ENCODE measurements around the gene DCTN1.

The DCTN1 gene

GRCh38 chr2:74391580-74392448 is 11.7 kb upstream of the DCTN1 start:
- DNase-seq (peak; percentile 97), ATAC-seq (peak; percentile 81)
- H3K9me3 Mint-ChIP-seq, result no peaks in the 10 kb centered on the region
- H3K36me3 Mint-ChIP-seq (ENCODE audit: low read depth), result no peaks in the 10 kb centered on the region
- no peak overlapping the region for H3K4me3 Mint-ChIP-seq
- H3K27me3 Mint-ChIP-seq, result peaks cover 5% of the 10 kb centered on the region
- peaks cover 6% of the 10 kb centered on the region for H3K4me1 Mint-ChIP-seq
- peak overlapping the region; percentile 99 for H3K27ac Mint-ChIP-seq

DNA sequence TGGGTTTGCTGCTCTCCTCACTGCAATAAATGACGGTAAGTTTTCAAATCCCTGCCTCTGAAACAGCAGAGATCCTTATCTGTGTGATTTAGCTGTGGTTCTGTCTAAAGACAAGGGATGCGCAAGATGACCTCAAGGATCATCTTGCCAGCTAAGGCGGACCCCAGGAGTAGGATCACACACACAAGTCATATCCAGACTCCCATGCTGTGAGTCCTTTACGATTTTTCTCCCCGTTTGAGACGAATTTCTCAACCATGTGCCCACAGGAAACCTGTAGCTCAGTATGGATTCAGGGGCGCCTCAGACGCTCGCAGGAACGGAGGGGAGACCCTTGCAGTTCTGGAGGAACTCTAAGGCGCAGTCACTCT is 11.1 kb upstream of the DCTN1 start:
- H3K4me3 Mint-ChIP-seq, result no peak overlapping the region
- H3K4me1 Mint-ChIP-seq, result peaks cover 6% of the 10 kb centered on the region
- H3K27ac Mint-ChIP-seq, result peak overlapping the region; percentile 88
- H3K36me3 Mint-ChIP-seq (ENCODE audit: low read depth), result no peaks in the 10 kb centered on the region
- DNase-seq (no peak), ATAC-seq (peak; percentile 34)
- no peaks in the 10 kb centered on the region for H3K9me3 Mint-ChIP-seq
- peaks cover 5% of the 10 kb centered on the region for H3K27me3 Mint-ChIP-seq

- H3K27ac Mint-ChIP-seq, result no peak overlapping the region
Measured at GRCh38 chr2:74390606-74391005, 10.5 kb upstream of the DCTN1 start.

DNA sequence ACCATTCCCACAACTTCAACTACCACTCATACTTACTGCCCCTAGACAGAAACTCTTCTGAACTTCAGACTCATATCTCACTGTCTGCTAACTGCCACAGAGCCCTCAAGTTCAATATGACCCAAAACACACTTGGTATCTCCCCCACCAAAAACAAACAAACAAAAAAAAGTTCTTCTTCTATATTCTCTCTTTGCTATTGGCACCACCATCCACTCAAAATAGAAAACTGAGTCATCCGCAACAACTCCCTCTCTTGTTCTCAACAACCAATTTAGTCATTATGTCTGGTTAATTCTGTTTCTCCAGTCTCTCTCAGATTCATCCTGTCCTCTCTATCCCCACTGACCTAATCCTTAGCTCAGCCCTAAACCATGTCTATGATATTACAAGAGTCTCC is 7.2 kb upstream of the DCTN1 start:
- DNase-seq, result no peak
- ATAC-seq, result no peak
- peaks cover 6% of the 10 kb centered on the region for H3K4me1 Mint-ChIP-seq
- H3K4me3 Mint-ChIP-seq, result no peak overlapping the region
- no peaks in the 10 kb centered on the region for H3K9me3 Mint-ChIP-seq
- no peak overlapping the region for H3K27ac Mint-ChIP-seq
- H3K27me3 Mint-ChIP-seq, result no peaks in the 10 kb centered on the region
- H3K36me3 Mint-ChIP-seq (ENCODE audit: low read depth), result no peaks in the 10 kb centered on the region

More at GRCh38 chr2:74390606-74391005, 10.5 kb upstream of the DCTN1 start:
- ATAC-seq (no peak), DNase-seq (no peak)
- Mint-ChIP-seq H3K9me3 (no peaks in the 10 kb centered on the region), H3K36me3 (ENCODE audit: low read depth) (no peaks in the 10 kb centered on the region), H3K27me3 (peaks cover 5% of the 10 kb centered on the region), H3K4me1 (peaks cover 6% of the 10 kb centered on the region), H3K4me3 (no peak overlapping the region)

GRCh38 chr2:74385396-74385795 is 5.3 kb upstream of the DCTN1 start:
- H3K4me3 Mint-ChIP-seq, result no peak overlapping the region

DNA sequence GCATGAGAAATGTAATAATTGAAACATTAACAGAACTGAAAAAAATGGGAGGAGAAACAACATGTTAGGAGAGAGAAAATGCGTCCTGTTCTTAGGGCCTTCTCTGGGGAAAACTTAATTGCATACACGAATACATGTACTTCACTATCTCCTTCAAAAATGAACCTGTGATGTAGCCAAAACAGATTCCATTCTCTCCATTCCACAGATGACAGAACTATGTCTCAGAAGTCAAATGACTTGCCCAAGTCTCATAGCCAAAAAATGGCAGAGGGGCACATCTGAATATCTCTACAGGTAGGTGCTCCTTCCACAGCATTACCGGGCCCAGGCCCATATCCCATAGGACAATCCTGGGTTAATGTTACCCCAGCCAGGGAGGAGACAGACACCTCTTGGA is 3.9 kb upstream of the DCTN1 start:
- H3K27ac Mint-ChIP-seq, result no peak overlapping the region
- peaks cover 14% of the 10 kb centered on the region for H3K4me1 Mint-ChIP-seq

More at GRCh38 chr2:74385396-74385795, 5.3 kb upstream of the DCTN1 start:
- no peaks in the 10 kb centered on the region for H3K9me3 Mint-ChIP-seq
- peaks cover 2% of the 10 kb centered on the region for H3K36me3 Mint-ChIP-seq (ENCODE audit: low read depth)
- ATAC-seq (no peak), DNase-seq (no peak)
- no peak overlapping the region for H3K27ac Mint-ChIP-seq
- H3K4me1 Mint-ChIP-seq, result peaks cover 12% of the 10 kb centered on the region
- H3K27me3 Mint-ChIP-seq, result no peaks in the 10 kb centered on the region

DNA sequence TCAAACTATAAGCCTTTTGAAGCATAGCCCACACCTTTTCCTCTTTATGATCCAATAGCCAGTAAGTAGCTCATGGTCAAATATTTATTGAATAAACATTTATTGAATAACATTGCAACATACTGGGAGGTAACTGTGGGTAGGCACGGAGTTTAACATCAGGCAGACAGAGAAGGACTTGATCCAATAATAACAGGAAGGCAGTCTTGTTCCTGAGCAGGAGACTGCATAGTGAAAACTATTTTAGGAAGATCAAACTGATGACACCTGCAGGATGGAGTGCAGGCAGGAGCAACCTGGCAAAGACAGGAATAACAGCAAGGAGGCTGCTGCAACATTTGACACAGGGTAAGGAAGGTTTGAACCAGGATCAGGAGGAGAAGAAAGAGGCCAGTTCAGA is 3.1 kb upstream of the DCTN1 start:
- peaks cover 17% of the 10 kb centered on the region for H3K4me1 Mint-ChIP-seq
- no peaks in the 10 kb centered on the region for H3K27me3 Mint-ChIP-seq
- no peak overlapping the region for H3K27ac Mint-ChIP-seq
- H3K9me3 Mint-ChIP-seq, result no peaks in the 10 kb centered on the region
- no peak overlapping the region for H3K4me3 Mint-ChIP-seq
- peaks cover 5% of the 10 kb centered on the region for H3K36me3 Mint-ChIP-seq (ENCODE audit: low read depth)
- ATAC-seq (no peak), DNase-seq (no peak)

More for the DNA sequence above, 3.9 kb upstream of the DCTN1 start:
- H3K36me3 Mint-ChIP-seq (ENCODE audit: low read depth), result peaks cover 2% of the 10 kb centered on the region
- H3K27me3 Mint-ChIP-seq, result no peaks in the 10 kb centered on the region
- no peak overlapping the region for H3K4me3 Mint-ChIP-seq
- ATAC-seq, result no peak
- DNase-seq, result no peak
- no peaks in the 10 kb centered on the region for H3K9me3 Mint-ChIP-seq

DNA sequence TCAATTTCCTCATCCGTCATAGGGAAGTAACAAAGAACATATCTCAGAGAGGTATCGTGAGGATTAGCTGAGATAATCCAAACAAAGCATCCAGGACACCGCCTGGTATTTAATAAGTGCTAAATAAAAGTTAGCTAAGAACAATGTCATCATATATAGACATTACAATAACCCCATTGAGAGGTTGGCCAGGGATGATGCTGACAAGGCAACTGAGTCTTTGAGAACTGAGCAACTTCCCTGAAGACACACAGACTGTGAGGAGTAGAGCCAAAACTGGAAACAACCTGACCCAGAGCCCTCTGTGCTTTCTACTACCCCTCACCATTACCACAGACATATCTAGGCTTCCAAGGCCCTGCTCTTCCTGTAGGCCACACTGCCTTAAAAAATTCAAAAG is 1.6 kb upstream of the DCTN1 start:
- ATAC-seq (no peak), DNase-seq (no peak)
- H3K27ac Mint-ChIP-seq, result no peak overlapping the region
- H3K4me1 Mint-ChIP-seq, result peaks cover 17% of the 10 kb centered on the region
- no peaks in the 10 kb centered on the region for H3K27me3 Mint-ChIP-seq
- no peak overlapping the region for H3K4me3 Mint-ChIP-seq
- H3K36me3 Mint-ChIP-seq (ENCODE audit: low read depth), result peaks cover 15% of the 10 kb centered on the region
- H3K9me3 Mint-ChIP-seq, result no peaks in the 10 kb centered on the region

DNA sequence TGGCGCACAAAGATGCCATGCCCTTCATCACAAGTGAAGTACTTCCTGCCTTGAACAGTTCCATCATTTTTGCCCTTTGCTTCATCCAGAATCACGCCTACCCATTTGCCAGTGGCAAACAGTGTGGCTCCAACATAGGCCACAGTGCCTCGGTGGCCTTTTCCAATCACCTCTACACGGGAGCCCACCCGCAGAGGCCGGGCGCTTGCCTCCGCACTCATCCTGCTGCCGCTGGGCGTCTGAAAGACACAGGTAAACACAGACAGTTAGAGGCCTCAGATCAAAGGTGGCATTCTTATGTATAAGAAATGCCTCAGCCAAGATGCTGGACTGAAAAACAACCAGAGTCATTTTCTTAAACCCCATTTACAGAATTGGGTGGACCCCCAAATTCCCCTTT is 2.1 kb downstream of the DCTN1 start:
- Mint-ChIP-seq H3K27me3 (no peaks in the 10 kb centered on the region), H3K9me3 (no peaks in the 10 kb centered on the region), H3K27ac (no peak overlapping the region), H3K4me1 (peaks cover 17% of the 10 kb centered on the region), H3K36me3 (ENCODE audit: low read depth) (peaks cover 15% of the 10 kb centered on the region), H3K4me3 (no peak overlapping the region)
- ATAC-seq, result no peak
- no peak for DNase-seq

GRCh38 chr2:74375838-74376237 is 4.3 kb downstream of the DCTN1 start:
- Mint-ChIP-seq H3K4me3 (no peak overlapping the region), H3K4me1 (peaks cover 8% of the 10 kb centered on the region), H3K27ac (no peak overlapping the region), H3K9me3 (no peaks in the 10 kb centered on the region), H3K36me3 (ENCODE audit: low read depth) (peaks cover 13% of the 10 kb centered on the region), H3K27me3 (no peaks in the 10 kb centered on the region)
- DNase-seq (no peak), ATAC-seq (no peak)

DNA sequence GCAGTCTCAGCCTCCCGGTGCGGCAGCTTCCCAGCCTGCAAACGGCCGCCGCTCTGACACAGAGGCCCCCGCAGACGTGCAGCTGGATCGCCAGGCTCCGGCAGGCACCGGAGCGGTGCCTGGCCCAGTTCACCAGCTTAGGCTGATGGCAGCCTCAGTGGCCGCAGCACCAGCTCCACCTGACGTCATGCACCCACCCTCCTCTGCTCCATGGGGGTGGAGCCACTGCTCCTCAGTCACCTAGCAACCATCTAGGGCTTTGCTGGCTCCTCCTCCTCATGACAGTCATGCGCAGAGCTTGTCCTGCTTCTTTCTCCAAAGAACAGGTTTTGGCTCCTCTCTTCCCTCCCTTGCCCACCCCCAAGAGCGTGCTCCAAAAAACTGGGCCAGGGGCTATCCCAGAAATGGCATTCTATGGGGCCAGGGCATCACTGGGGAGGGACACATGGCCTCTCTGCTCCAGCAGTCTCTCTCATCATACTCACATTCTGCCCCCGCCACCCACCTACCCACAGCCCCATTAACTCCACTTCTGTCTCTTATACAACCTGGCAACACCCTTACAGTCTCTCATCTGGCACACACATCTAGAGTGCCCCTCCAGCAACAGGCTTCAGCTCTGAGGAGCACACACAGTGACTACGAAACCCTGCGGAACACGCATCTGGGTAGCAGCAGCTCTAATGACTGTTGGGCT is 5.5 kb downstream of the DCTN1 start:
- Mint-ChIP-seq H3K27ac (no peak overlapping the region), H3K4me3 (no peak overlapping the region), H3K4me1 (peaks cover 3% of the 10 kb centered on the region), H3K36me3 (ENCODE audit: low read depth) (peaks cover 15% of the 10 kb centered on the region), H3K27me3 (no peaks in the 10 kb centered on the region), H3K9me3 (no peaks in the 10 kb centered on the region)
- ATAC-seq (no peak), DNase-seq (no peak)

- Mint-ChIP-seq H3K9me3 (no peaks in the 10 kb centered on the region), H3K36me3 (ENCODE audit: low read depth) (peaks cover 17% of the 10 kb centered on the region), H3K27ac (no peak overlapping the region)
Measured at GRCh38 chr2:74373985-74374384, 6.1 kb downstream of the DCTN1 start.

GRCh38 chr2:74373221-74373676 is 6.9 kb downstream of the DCTN1 start:
- no peak for ATAC-seq
- Mint-ChIP-seq H3K9me3 (no peaks in the 10 kb centered on the region), H3K27ac (no peak overlapping the region), H3K27me3 (no peaks in the 10 kb centered on the region), H3K4me1 (no peaks in the 10 kb centered on the region), H3K4me3 (no peak overlapping the region), H3K36me3 (ENCODE audit: low read depth) (peaks cover 21% of the 10 kb centered on the region)
- DNase-seq, result no peak

More at GRCh38 chr2:74373985-74374384, 6.1 kb downstream of the DCTN1 start:
- no peak for DNase-seq
- H3K4me1 Mint-ChIP-seq, result peaks cover 3% of the 10 kb centered on the region
- H3K27me3 Mint-ChIP-seq, result no peaks in the 10 kb centered on the region
- no peak overlapping the region for H3K4me3 Mint-ChIP-seq
- no peak for ATAC-seq

DNA sequence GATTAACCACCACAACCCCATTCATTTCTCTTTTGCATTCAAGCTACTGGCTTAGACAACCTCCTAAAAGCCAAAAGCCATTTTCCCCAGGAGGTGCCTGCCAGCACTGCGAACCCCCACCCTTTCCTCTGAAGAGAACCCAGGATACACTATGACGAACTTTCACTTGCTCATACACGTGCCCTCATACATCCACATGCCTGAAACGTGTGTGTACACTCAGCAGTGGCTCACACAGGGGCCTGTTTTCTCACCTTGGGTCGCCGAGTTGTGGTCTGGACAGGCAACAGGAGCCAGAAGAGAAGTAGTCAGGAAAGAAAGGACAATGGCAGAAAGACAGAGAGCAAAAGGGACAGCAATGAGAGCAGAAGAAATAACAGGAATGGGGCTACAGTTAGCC is 7.4 kb downstream of the DCTN1 start:
- Mint-ChIP-seq H3K36me3 (ENCODE audit: low read depth) (peaks cover 19% of the 10 kb centered on the region), H3K4me1 (no peaks in the 10 kb centered on the region), H3K27me3 (no peaks in the 10 kb centered on the region), H3K27ac (no peak overlapping the region), H3K9me3 (no peaks in the 10 kb centered on the region), H3K4me3 (no peak overlapping the region)
- DNase-seq (no peak), ATAC-seq (no peak)

DNA sequence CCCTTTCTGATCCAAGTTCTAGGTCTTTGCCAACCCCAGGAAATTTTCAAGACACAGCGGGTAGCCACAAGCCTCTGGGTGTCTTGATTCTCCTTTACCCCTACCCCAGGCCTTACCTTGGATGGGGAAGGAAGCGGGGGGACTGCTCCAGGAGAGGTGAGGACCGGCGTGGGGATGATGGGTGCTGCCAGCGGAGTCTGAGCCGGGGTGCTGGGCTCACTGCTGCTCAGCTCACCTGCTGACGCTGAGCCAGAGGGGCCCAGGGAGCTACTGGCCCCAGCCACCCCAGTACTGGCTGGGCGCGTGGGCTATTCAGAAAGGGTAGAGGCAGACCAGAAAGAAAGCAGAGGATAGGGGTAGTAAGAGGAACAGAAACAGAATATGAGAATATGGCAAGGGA is 8.7 kb downstream of the DCTN1 start:
- Mint-ChIP-seq H3K27me3 (no peaks in the 10 kb centered on the region), H3K27ac (no peak overlapping the region), H3K4me3 (no peak overlapping the region), H3K4me1 (no peaks in the 10 kb centered on the region), H3K36me3 (ENCODE audit: low read depth) (peaks cover 19% of the 10 kb centered on the region), H3K9me3 (no peaks in the 10 kb centered on the region)
- DNase-seq, result no peak
- no peak for ATAC-seq

Data from activated naive CD8-positive, alpha-beta T cell treated with anti-CD3 and anti-CD28 coated beads, Interleukin-2, amount 50 U/mL, for 24 hours (primary cell).